HEK293T (cell line): Measurements from ENCODE around the gene CRABP2.
A peak's percentile ranks its signal among the peaks of the same experiment; 100 is the strongest.

Source experiments
- CTCF ChIA-PET: fragments of 350-600 bp; formaldehyde crosslinking; extraction: SDS; loops from one replicate; lab custom pipeline; 2021; ENCODE audit warnings: antibody characterized with exemption, inconsistent platforms; lab: Yijun Ruan, JAX
- POLR2A ChIA-PET: fragments of 350-600 bp; formaldehyde crosslinking; extraction: SDS; loops from one replicate; lab custom pipeline; 2020; ENCODE audit warnings: antibody characterized with exemption, inconsistent platforms; lab: Yijun Ruan, JAX
- DNase-seq: peaks from one replicate; pipeline ENCODE4 v3.0.0; 2012; ENCODE audit warnings: mixed read lengths; ENCODE audit errors: extremely low spot score
- ARNT ChIP-seq: fragments of 450-650 bp; IDR thresholded peaks from 2 replicates; pipeline ENCODE4 v1.6.1; 2017; ENCODE audit warnings: mild to moderate bottlenecking
- BHLHE40 ChIP-seq: fragments of 450-650 bp; IDR thresholded peaks from 2 replicates; pipeline ENCODE4 v1.6.1; 2016; ENCODE audit warnings: mild to moderate bottlenecking, moderate library complexity, borderline replicate concordance
- CTBP1 ChIP-seq: fragments of 450-650 bp; IDR thresholded peaks from 2 replicates; pipeline ENCODE4 v1.6.1; 2016; ENCODE audit warnings: borderline replicate concordance
- ELF4 ChIP-seq: fragments of 450-650 bp; IDR thresholded peaks from 2 replicates; pipeline ENCODE4 v1.6.1; 2017; ENCODE audit warnings: antibody characterized with exemption
- FOXA1 ChIP-seq: fragments of 450-650 bp; IDR thresholded peaks from 2 replicates; pipeline ENCODE4 v1.6.1; 2016; ENCODE audit warnings: mild to moderate bottlenecking
- FOXK2 ChIP-seq: fragments of 450-650 bp; IDR thresholded peaks from 2 replicates; pipeline ENCODE4 v1.6.1; 2016; ENCODE audit warnings: mild to moderate bottlenecking
- FOXM1 ChIP-seq: fragments of 450-650 bp; IDR thresholded peaks from 2 replicates; pipeline ENCODE4 v1.6.1; 2017; ENCODE audit warnings: mild to moderate bottlenecking, borderline replicate concordance
- HDGF ChIP-seq: fragments of 450-650 bp; IDR thresholded peaks from 2 replicates; pipeline ENCODE4 v1.6.1; 2017; ENCODE audit warnings: antibody characterized with exemption, borderline replicate concordance
- L3MBTL2 ChIP-seq: fragments of 450-650 bp; conservative IDR thresholded peaks from 2 replicates; pipeline ENCODE4 v1.6.1; 2016; ENCODE audit warnings: mild to moderate bottlenecking
- LEF1 ChIP-seq: fragments of 450-650 bp; IDR thresholded peaks from 2 replicates; pipeline ENCODE4 v1.6.1; 2017; ENCODE audit warnings: mild to moderate bottlenecking, borderline replicate concordance
- NFRKB ChIP-seq: fragments of 450-650 bp; IDR thresholded peaks from 2 replicates; pipeline ENCODE4 v1.6.1; 2016; ENCODE audit warnings: mild to moderate bottlenecking, moderate library complexity
- SP1 ChIP-seq: fragments of 450-650 bp; IDR thresholded peaks from 2 replicates; pipeline ENCODE4 v1.6.1; 2017
- SUZ12 ChIP-seq: fragments of 450-650 bp; IDR thresholded peaks from 2 replicates; pipeline ENCODE4 v1.6.1; 2016; ENCODE audit warnings: mild to moderate bottlenecking
- TARDBP ChIP-seq: fragments of 450-650 bp; IDR thresholded peaks from 2 replicates; pipeline ENCODE4 v1.6.1; 2016
- ZNF384 ChIP-seq: fragments of 450-650 bp; IDR thresholded peaks from 2 replicates; pipeline ENCODE4 v1.6.1; 2016
- TF ChIP-seq, protein P1 (sequence below): fragments of 450-650 bp; IDR thresholded peaks from 2 replicates; pipeline ENCODE4 v1.6.1; 2016

Gene CRABP2

DNA sequence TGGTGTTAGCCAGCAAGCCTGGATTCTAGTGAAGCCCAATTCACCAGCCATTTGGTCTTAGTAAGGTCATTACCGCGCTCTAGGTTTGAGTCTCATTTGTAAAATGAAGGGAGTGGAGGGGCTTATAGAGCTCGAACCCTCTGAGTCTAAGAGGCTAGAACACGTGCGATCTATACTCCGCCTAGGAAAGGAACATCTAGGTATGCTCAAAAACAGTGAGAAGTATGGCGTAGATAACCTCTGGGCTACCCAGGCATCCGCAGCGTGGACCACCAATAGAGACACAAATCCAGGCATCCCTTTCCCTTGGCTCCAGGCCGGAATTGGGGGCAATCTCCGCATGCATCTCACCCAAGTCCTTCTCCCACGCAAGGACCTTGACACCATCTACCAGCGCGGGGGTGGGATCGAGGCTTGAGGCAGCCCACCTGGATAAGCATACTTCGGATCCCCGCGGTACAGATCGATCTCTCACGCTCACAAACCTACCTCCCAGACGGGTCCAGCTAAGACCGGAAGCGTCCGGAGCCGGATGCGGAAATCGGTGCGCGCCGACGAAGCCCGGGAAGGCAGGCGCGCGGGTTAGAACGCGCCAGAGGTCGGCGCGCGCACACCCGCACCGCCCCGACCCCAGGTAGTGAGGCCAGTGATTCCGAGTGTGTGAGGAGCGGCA is 22.7 kb upstream of the CRABP2 start, which contains the start of gene METTL25B:
METTL25B (plus strand) TSS at position 544 of the 673 bp plus-strand sequence. CDS start 636 bp downstream, outside the sequence.
- POLR2A ChIA-PET: interaction anchor here (0.6 to 7.4 kb wide), 51 partner anchors 9 to 227 kb away, joined by 3 to 137 read pairs (median 5); partner anchors contain the start of genes CRABP2, HAPLN2, HDGF and INSRR
- TF ChIP-seq ELF4 (peak; percentile 57; the same call in 1 of the 2 replicates), L3MBTL2 (peak; percentile 58), ZNF384 (no peak)
- CTCF ChIA-PET: interaction anchor here (0.6 to 5.2 kb wide), 11 partner anchors 8 to 162 kb away, joined by 3 to 335 read pairs (median 11); partner anchors contain the start of genes CRABP2, INSRR and NTRK1
- peak; percentile 85 for DNase-seq

DNA sequence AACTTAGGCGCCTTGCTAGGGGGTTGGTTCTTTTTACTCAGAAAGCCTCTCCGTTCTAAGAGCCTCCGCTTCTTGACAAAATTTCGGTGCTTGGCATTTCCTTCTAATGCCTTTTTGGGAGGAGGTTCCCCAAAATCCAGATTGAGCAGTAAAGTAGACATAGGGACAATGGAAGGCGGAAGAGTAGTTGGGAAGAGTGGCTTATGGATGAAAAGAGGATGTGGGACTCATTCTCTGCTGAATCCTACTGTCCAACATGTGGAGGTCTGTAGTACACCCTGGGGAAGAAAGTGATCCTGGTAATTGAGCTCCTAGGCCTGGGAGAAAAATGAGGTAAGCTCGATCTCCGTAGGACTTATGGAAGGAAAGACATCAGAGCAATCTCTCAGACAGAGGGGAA is 22.1 kb upstream of the CRABP2 start:
- no peak for DNase-seq
- TF ChIP-seq NFRKB: no peak
- TF ChIP-seq BHLHE40: no peak
- no peak for TF ChIP-seq LEF1
- POLR2A ChIA-PET: interaction anchor here (0.8 to 7.4 kb wide), 23 partner anchors 12 to 172 kb away, joined by 3 to 137 read pairs (median 9); partner anchors contain the start of genes CRABP2, HDGF, INSRR and MRPL24

DNA sequence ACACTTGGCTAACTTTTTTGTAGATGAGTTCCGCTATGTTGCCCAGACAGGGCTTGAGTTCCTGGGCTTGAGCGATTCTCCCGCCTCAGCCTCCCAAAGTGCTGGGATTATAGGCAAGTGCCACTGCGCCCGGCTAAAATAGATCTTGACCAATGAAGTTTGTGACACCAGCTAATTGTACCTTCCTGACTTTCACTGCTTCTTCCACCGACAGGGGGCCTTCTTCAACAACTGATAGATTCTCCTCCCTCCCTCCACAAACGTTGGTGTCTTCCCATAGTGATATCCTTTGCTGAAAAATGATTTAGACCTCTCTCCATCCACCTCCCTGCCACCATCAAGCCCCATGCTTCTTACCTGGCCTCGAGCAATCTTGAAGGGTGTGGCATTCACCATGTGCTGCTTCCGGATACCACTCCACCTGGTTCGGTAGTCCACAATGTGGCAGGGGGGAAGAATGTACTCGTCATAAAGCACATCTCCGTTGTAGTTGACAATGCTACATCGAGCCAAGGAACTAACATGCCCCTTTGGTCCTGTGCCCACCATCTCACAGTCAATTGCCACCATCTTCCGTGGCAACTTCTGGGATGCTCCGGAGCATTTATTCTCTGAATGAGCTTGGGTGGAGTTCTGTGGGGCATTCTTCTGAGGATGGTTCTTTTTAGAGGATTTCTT is 21.3 kb upstream of the CRABP2 start:
- DNase-seq: peak; percentile 71
- ChIA-PET POLR2A (interaction anchor here (0.8 to 7.4 kb wide), 18 partner anchors 11 to 164 kb away, joined by 3 to 137 read pairs (median 8); partner anchors contain the start of genes CRABP2, HDGF, INSRR and MRPL24), CTCF (interaction anchor here (0.7 to 5.2 kb wide), 50 partner anchors 9 to 218 kb away, joined by 3 to 335 read pairs (median 6); partner anchors contain the start of genes CRABP2, HDGF, INSRR and LRRC71)
- TF ChIP-seq ZNF384 (no peak), L3MBTL2 (peak; percentile 61; the same call in 1 of the 2 replicates)

More for the DNA sequence above, 22.1 kb upstream of the CRABP2 start:
- CTCF ChIA-PET: interaction anchor here (1.0 to 5.2 kb wide), 13 partner anchors 16 to 163 kb away, joined by 3 to 335 read pairs (median 19); partner anchors contain the start of genes CRABP2, HDGF, INSRR and NTRK1

DNA sequence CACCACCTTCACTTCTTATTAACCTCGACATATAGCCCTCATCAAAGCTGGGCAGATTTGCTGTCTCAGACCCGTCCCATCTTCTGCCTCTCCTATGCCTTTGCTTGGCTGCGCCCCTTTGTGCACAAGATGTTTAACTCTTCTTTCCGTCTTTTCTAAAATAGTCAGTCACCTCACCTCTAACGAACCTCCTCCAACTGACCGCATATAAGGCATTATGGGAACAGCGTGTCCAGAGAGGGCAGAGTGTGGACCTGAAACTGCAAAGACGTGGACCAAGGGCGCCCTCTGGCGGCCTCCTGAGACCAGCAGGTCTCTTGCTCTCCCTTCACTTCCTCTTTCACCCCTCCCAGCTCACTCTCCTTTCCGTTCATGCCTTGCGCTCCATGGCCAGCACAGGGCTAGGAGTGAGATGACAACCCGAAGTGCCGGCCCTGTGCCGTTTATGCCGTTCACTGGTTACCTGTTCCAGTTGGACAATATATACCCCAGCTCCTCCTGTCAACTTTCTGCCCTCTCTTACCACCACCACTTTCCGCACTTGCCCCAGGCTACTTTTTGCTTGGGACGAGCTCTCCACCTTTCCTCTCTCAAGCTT is 20.4 kb upstream of the CRABP2 start:
- ChIA-PET POLR2A (interaction anchor here (0.8 to 7.4 kb wide), 13 partner anchors 10 to 164 kb away, joined by 3 to 137 read pairs (median 7); partner anchors contain the start of genes CRABP2, HDGF, MRPL24 and PRCC), CTCF (interaction anchor here (0.7 to 5.2 kb wide), 56 partner anchors 8 to 218 kb away, joined by 3 to 335 read pairs (median 6); partner anchors contain the start of genes CRABP2, HDGF, INSRR and LRRC71)
- DNase-seq: peak; percentile 89
- no peak for TF ChIP-seq FOXK2
- no peak for TF ChIP-seq TARDBP
- TF ChIP-seq NFRKB: no peak
- TF ChIP-seq HDGF: no peak
- no peak for TF ChIP-seq CTBP1
- TF ChIP-seq ELF4: no peak
- TF ChIP-seq ZNF384: no peak
- no peak for TF ChIP-seq LEF1
- TF ChIP-seq, protein P1, sequence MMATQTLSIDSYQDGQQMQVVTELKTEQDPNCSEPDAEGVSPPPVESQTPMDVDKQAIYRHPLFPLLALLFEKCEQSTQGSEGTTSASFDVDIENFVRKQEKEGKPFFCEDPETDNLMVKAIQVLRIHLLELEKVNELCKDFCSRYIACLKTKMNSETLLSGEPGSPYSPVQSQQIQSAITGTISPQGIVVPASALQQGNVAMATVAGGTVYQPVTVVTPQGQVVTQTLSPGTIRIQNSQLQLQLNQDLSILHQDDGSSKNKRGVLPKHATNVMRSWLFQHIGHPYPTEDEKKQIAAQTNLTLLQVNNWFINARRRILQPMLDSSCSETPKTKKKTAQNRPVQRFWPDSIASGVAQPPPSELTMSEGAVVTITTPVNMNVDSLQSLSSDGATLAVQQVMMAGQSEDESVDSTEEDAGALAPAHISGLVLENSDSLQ: no peak
- no peak for TF ChIP-seq SUZ12
- TF ChIP-seq L3MBTL2: no peak
- no peak for TF ChIP-seq ARNT
- no peak for TF ChIP-seq FOXA1
- TF ChIP-seq SP1: no peak
- no peak for TF ChIP-seq FOXM1
- TF ChIP-seq BHLHE40: no peak

DNA sequence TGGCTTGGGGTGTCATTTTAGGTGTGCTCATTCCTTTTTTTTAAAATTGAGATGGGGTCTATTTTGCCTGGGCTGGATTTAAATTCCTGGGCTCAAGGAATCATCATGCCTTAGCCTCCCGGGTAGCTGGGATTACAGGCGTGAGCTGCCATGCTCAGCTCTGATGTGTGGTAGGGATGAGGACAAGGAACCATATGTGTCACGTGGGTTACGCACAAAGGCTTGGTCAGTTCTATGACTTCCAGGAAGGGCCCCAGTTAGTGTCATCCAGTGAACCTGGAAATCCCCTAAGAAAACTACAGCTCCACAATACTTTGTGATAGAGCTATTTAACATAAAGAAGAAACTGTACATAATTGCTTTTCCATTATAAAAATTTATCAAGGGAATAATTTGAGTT is 16.2 kb upstream of the CRABP2 start:
- TF ChIP-seq, protein P1: no peak
- TF ChIP-seq TARDBP (no peak), SP1 (no peak), BHLHE40 (no peak), FOXA1 (no peak), FOXK2 (no peak), L3MBTL2 (no peak)
- ChIA-PET CTCF (interaction anchor here (0.6 to 1.3 kb wide), 3 partner anchors 32 to 336 kb away, joined by 3 to 14 read pairs (median 5); no protein-coding TSS in a partner anchor), POLR2A (interaction anchor here (0.8 to 1.5 kb wide), 4 partner anchors 19 to 46 kb away, joined by 3 read pairs; partner anchors contain the start of genes MRPL24 and PRCC)
- DNase-seq: no peak

DNA sequence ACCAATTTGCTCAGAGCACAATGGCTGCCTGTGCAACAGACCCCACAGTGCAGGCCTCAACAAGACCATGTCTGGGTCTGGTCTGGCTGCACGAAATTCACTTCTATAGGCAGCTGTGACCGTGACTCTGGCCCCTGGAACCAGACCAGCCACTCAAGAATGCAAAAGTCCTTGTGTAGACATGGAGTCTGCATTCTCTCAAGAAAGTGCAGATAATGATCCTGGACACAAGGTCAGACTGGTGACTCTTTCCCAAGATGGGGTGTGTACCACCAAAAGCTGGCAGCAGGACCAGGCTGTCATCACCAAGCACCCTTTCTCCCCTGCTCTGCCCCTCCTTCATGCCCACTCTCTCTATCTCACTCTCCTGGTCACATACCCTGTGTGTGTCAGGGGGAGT is 15.7 kb upstream of the CRABP2 start:
- ChIA-PET POLR2A (interaction anchor here (0.8 to 1.5 kb wide), 2 partner anchors 20 to 29 kb away, joined by 3 read pairs; partner anchors contain the start of gene MRPL24), CTCF (interaction anchor here (0.6 to 1.3 kb wide), 5 partner anchors 10 to 336 kb away, joined by 3 to 14 read pairs (median 5); partner anchors contain the start of gene CRABP2)
- TF ChIP-seq ELF4: no peak
- no peak for TF ChIP-seq BHLHE40
- no peak for DNase-seq
